ENCODE results near the gene CERT1. TPM values are rescaled to one million over a fixed set of nuclear protein-coding genes. Genes with fewer than 3 reads are reported as not detected.
"Not testable (repeated sequence)": the region's sequence is repeated elsewhere in the genome, so short reads cannot be mapped to it uniquely, and the experiment has no call there.

Gene CERT1
- total RNA-seq, 4 donors from 2014 or later: 23.3 to 32.3 (median 30.6) TPM

GRCh38 chr5:75498208-75498777 is 13.1 kb downstream of the CERT1 start:
- intact Hi-C loops (cut with DNase I; ENCODE audit: low total_unique reads): no loop called here
- no peak for DNase-seq (ENCODE audit: low spot score in 2 of 2)
- TF ChIP-seq POLR2A (IDR thresholded peaks at IDR 0.05) (no peak), CTCF (IDR thresholded peaks at IDR 0.05) (no peak)
- WGBS, 2 donors: 96 to 98% methylated on average over 7 of the region's 7 CpGs
- H3K4me3 ChIP-seq (ENCODE audit: low read depth, poor library complexity, severe bottlenecking): no peak overlapping the region

- WGBS, 2 donors: 86 to 89% methylated on average over 3 of the region's 3 CpGs
- no peak overlapping the region for H3K4me3 ChIP-seq (ENCODE audit: low read depth, poor library complexity, severe bottlenecking)
- intact Hi-C loops (cut with DNase I; ENCODE audit: low total_unique reads): no loop called here
- TF ChIP-seq POLR2A (IDR thresholded peaks at IDR 0.05): no peak
- TF ChIP-seq CTCF (IDR thresholded peaks at IDR 0.05): no peak
- no peak for DNase-seq (ENCODE audit: low spot score in 2 of 2)
These were observed 15.4 kb downstream of the CERT1 start for GRCh38 chr5:75496026-75496425.

GRCh38 chr5:75491621-75492020 is 19.8 kb downstream of the CERT1 start:
- no peak for DNase-seq (ENCODE audit: low spot score in 2 of 2)
- intact Hi-C loops (cut with DNase I; ENCODE audit: low total_unique reads): no loop called here
- TF ChIP-seq POLR2A (IDR thresholded peaks at IDR 0.05): no peak
- no peak for TF ChIP-seq CTCF (IDR thresholded peaks at IDR 0.05)
- H3K4me3 ChIP-seq (ENCODE audit: low read depth, poor library complexity, severe bottlenecking): no peak overlapping the region
- 98 to 100% methylated on average over 2 of the region's 2 CpGs for WGBS, 2 donors

GRCh38 chr5:75489847-75490246 is 21.6 kb downstream of the CERT1 start:
- 97 to 99% methylated on average over 6 of the region's 6 CpGs for WGBS, 2 donors
- DNase-seq (ENCODE audit: low spot score in 2 of 2); H3K4me3 ChIP-seq (ENCODE audit: low read depth, poor library complexity, severe bottlenecking); intact Hi-C loops (cut with DNase I; ENCODE audit: low total_unique reads): not testable (repeated sequence)

- no peak overlapping the region for H3K4me3 ChIP-seq (ENCODE audit: low read depth, poor library complexity, severe bottlenecking)
- no peak for TF ChIP-seq POLR2A (IDR thresholded peaks at IDR 0.05)
- no peak for TF ChIP-seq CTCF (IDR thresholded peaks at IDR 0.05)
- no peak for DNase-seq (ENCODE audit: low spot score in 2 of 2)
- intact Hi-C loops (cut with DNase I; ENCODE audit: low total_unique reads): no loop called here
- 86 to 90% methylated on average over 1 of the region's 1 CpG for WGBS, 2 donors
These were observed 26.8 kb downstream of the CERT1 start for GRCh38 chr5:75484605-75485004.

- no peak overlapping the region for H3K4me3 ChIP-seq (ENCODE audit: low read depth, poor library complexity, severe bottlenecking)
- intact Hi-C loops (cut with DNase I; ENCODE audit: low total_unique reads): no loop called here
- no peak for DNase-seq (ENCODE audit: low spot score in 2 of 2)
- WGBS, 2 donors: 90 to 96% methylated on average over 3 of the region's 3 CpGs
- TF ChIP-seq POLR2A (IDR thresholded peaks at IDR 0.05) (no peak), CTCF (IDR thresholded peaks at IDR 0.05) (no peak)
These were observed 28.9 kb downstream of the CERT1 start for GRCh38 chr5:75482482-75482881.
